Hindlimb muscle (tissue), 1 donor: Measurements from ENCODE around the gene ADAMTS2. TPM values are rescaled to one million over a fixed set of nuclear protein-coding genes. Genes with fewer than 3 reads are reported as not detected.

Experiments used
- DNase-seq: peaks from one replicate; pipeline ENCODE4 v3.0.0-alpha.2; 2013
- polyA plus RNA-seq: library from polyadenylated mRNA; unstranded; fragments of 120-200 nt; gene quantifications from one replicate; pipeline ENCODE4 v1.2.1, GENCODE V29; 2013; ENCODE audit not compliant: insufficient read length

The ADAMTS2 gene
- polyA plus RNA-seq, 1 donor, result 29.7 TPM

GRCh38 chr5:179278119-179278518, 67.1 kb downstream of the ADAMTS2 start:
- no peak for DNase-seq

- DNase-seq, result no peak
These were observed 68.3 kb downstream of the ADAMTS2 start for GRCh38 chr5:179276838-179277395.

- no peak for DNase-seq
These were observed 69.1 kb downstream of the ADAMTS2 start for GRCh38 chr5:179275941-179276837.

GRCh38 chr5:179275381-179275878, 69.8 kb downstream of the ADAMTS2 start:
- no peak for DNase-seq

GRCh38 chr5:179274321-179275315, 70.6 kb downstream of the ADAMTS2 start:
- DNase-seq, result no peak

- DNase-seq, result no peak
These were observed 71.7 kb downstream of the ADAMTS2 start for GRCh38 chr5:179273441-179274145.

GRCh38 chr5:179273073-179273435, 72.2 kb downstream of the ADAMTS2 start:
- no peak for DNase-seq

GRCh38 chr5:179272326-179273072, 72.8 kb downstream of the ADAMTS2 start:
- no peak for DNase-seq

- no peak for DNase-seq
These were observed 73.4 kb downstream of the ADAMTS2 start for GRCh38 chr5:179271821-179272325.

- no peak for DNase-seq
These were observed 73.9 kb downstream of the ADAMTS2 start for GRCh38 chr5:179271428-179271734.

GRCh38 chr5:179270581-179271427, 74.5 kb downstream of the ADAMTS2 start:
- DNase-seq, result peak; percentile 75

- DNase-seq, result no peak
These were observed 75.3 kb downstream of the ADAMTS2 start for GRCh38 chr5:179269781-179270543.

- no peak for DNase-seq
These were observed 76.1 kb downstream of the ADAMTS2 start for GRCh38 chr5:179268966-179269693.

- no peak for DNase-seq
These were observed 76.8 kb downstream of the ADAMTS2 start for GRCh38 chr5:179268399-179268952.

GRCh38 chr5:179267671-179268083, 77.6 kb downstream of the ADAMTS2 start:
- DNase-seq, result no peak

- DNase-seq, result no peak
These were observed 78.1 kb downstream of the ADAMTS2 start for GRCh38 chr5:179267071-179267670.

GRCh38 chr5:179266291-179267070, 78.8 kb downstream of the ADAMTS2 start:
- no peak for DNase-seq
